Measurements from ENCODE around the gene AATK. TPM values are rescaled to one million over a fixed set of nuclear protein-coding genes. Genes with fewer than 3 reads are reported as not detected.

AATK gene
- polyA plus RNA-seq, 2 of the 4 experiments (the other 2 are of a cell fraction) = 0.26 to 0.37 TPM

DNA sequence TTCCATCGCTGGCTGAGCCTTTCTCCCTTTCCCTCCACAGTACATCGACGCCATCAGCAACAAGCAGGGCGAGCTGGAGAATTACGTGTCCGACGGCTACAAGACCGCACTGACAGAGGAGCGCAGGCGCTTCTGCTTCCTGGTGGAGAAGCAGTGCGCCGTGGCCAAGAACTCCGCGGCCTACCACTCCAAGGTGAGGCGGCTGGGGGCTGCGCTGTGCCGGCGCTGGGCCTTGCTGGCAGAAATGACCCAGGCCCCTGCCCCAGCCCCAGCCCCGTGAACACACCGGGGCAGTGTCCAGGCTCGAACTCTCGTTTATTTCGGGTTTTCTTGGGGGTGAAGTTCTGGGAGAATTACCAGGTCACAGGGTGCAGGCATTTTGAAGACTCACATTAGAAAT is 66.1 kb downstream of the AATK start:
- POLR2A ChIA-PET = no interaction called here
- H3K4me2 ChIP-seq = no peak overlapping the region
- TF ChIP-seq ZC3H11A (IDR thresholded peaks at IDR 0.05) (no peak), MYC (IDR thresholded peaks at IDR 0.05; ENCODE audit: borderline replicate concordance, low read length) (no peak), RNF2 (IDR thresholded peaks at IDR 0.05; ENCODE audit: borderline replicate concordance, low read depth) (no peak), EHF (CRISPR knock-in tag; IDR thresholded peaks at IDR 0.05) (no peak), NPAS2 (CRISPR knock-in tag; IDR thresholded peaks at IDR 0.05; ENCODE audit: borderline replicate concordance) (no peak), JUN (IDR thresholded peaks at IDR 0.05) (no peak), HEYL (CRISPR knock-in tag; IDR thresholded peaks at IDR 0.05) (no peak), RFX5 (IDR thresholded peaks at IDR 0.05) (no peak), CBX8 (IDR thresholded peaks at IDR 0.05) (no peak), NFE2L2 (conservative IDR thresholded peaks at IDR 0.05; ENCODE audit: low read length) (no peak), KDM1A (IDR thresholded peaks at IDR 0.05; ENCODE audit: low read depth) (no peak), HOXB5 (CRISPR knock-in tag; IDR thresholded peaks at IDR 0.05) (no peak)
- TF ChIP-seq, protein P1, sequence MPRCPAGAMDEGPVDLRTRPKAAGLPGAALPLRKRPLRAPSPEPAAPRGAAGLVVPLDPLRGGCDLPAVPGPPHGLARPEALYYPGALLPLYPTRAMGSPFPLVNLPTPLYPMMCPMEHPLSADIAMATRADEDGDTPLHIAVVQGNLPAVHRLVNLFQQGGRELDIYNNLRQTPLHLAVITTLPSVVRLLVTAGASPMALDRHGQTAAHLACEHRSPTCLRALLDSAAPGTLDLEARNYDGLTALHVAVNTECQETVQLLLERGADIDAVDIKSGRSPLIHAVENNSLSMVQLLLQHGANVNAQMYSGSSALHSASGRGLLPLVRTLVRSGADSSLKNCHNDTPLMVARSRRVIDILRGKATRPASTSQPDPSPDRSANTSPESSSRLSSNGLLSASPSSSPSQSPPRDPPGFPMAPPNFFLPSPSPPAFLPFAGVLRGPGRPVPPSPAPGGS (IDR thresholded peaks at IDR 0.05) = no peak
- TF ChIP-seq, protein P2, sequence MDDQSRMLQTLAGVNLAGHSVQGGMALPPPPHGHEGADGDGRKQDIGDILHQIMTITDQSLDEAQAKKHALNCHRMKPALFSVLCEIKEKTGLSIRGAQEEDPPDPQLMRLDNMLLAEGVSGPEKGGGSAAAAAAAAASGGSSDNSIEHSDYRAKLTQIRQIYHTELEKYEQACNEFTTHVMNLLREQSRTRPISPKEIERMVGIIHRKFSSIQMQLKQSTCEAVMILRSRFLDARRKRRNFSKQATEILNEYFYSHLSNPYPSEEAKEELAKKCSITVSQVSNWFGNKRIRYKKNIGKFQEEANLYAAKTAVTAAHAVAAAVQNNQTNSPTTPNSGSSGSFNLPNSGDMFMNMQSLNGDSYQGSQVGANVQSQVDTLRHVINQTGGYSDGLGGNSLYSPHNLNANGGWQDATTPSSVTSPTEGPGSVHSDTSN (IDR thresholded peaks at IDR 0.05) = no peak
- TF ChIP-seq, protein P3, sequence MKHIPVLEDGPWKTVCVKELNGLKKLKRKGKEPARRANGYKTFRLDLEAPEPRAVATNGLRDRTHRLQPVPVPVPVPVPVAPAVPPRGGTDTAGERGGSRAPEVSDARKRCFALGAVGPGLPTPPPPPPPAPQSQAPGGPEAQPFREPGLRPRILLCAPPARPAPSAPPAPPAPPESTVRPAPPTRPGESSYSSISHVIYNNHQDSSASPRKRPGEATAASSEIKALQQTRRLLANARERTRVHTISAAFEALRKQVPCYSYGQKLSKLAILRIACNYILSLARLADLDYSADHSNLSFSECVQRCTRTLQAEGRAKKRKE (CRISPR knock-in tag; IDR thresholded peaks at IDR 0.05; ENCODE audit: low read depth) = no peak
- TF ChIP-seq, protein P4, sequence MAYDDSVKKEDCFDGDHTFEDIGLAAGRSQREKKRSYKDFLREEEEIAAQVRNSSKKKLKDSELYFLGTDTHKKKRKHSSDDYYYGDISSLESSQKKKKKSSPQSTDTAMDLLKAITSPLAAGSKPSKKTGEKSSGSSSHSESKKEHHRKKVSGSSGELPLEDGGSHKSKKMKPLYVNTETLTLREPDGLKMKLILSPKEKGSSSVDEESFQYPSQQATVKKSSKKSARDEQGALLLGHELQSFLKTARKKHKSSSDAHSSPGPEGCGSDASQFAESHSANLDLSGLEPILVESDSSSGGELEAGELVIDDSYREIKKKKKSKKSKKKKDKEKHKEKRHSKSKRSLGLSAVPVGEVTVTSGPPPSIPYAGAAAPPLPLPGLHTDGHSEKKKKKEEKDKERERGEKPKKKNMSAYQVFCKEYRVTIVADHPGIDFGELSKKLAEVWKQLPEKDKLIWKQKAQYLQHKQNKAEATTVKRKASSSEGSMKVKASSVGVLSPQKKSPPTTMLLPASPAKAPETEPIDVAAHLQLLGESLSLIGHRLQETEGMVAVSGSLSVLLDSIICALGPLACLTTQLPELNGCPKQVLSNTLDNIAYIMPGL (CRISPR knock-in tag; IDR thresholded peaks at IDR 0.05; ENCODE audit: borderline replicate concordance) = no peak
- no peaks in the 10 kb centered on the region for H3K9me3 ChIP-seq
- no peak overlapping the region for H3K4me3 ChIP-seq
- DNase-seq (ENCODE audit: low read depth in 1 of 2, low spot score in 1 of 2) = no peak
- no peak for ATAC-seq
- peaks cover 43% of the 10 kb centered on the region for H3K4me1 ChIP-seq
- CTCF ChIA-PET = interaction anchor here (1.0 to 17.4 kb wide), 6 partner anchors 14 to 87 kb away, joined by 3 to 880 read pairs (median 44); partner anchors contain the start of gene BAIAP2
- no peak for FAIRE-seq
- no peak overlapping the region for H3K27ac ChIP-seq
- 89% methylated on average over 23 of the region's 23 CpGs for WGBS (ENCODE audit: missing lambda C conversion rate)

DNA sequence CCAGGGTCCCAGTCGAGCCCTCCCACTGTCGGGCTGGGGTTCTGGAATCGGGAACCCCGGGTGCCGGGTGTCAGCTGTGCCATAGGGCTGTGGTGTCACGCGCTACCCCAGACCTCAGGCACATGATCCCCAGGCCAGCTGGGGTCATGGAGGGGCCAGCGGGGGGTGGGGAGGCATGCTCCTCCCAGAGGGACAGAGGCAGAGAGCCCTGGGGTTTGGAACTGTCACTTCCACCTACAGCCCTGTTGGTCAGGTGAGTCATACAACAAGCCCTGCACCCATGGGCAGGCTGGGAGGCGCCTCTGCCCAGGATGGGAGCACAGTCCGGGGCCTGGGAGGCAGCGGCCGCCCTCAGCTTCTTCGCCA is 68.1 kb downstream of the AATK start:
- TF ChIP-seq, protein P5, sequence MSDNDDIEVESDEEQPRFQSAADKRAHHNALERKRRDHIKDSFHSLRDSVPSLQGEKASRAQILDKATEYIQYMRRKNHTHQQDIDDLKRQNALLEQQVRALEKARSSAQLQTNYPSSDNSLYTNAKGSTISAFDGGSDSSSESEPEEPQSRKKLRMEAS (IDR thresholded peaks at IDR 0.05) = 0 out of 2 replicates have a peak, but pooled peaks have one; percentile 14
- no peak for TF ChIP-seq CEBPB (IDR thresholded peaks at IDR 0.05)
- TF ChIP-seq, protein P6, sequence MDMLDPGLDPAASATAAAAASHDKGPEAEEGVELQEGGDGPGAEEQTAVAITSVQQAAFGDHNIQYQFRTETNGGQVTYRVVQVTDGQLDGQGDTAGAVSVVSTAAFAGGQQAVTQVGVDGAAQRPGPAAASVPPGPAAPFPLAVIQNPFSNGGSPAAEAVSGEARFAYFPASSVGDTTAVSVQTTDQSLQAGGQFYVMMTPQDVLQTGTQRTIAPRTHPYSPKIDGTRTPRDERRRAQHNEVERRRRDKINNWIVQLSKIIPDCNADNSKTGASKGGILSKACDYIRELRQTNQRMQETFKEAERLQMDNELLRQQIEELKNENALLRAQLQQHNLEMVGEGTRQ (IDR thresholded peaks at IDR 0.05) = 0 out of 2 replicates have a peak, but pooled peaks have one; percentile 38
- no peak for TF ChIP-seq ESRRA (IDR thresholded peaks at IDR 0.05; ENCODE audit: borderline replicate concordance, low read length)
- no peak for TF ChIP-seq ZC3H11A (IDR thresholded peaks at IDR 0.05)
- no peak for TF ChIP-seq FOSL2 (IDR thresholded peaks at IDR 0.05)
- TF ChIP-seq FOSL2 (CRISPR knock-in tag; IDR thresholded peaks at IDR 0.05) = peak; percentile 52
- TF ChIP-seq NPAS2 (CRISPR knock-in tag; IDR thresholded peaks at IDR 0.05; ENCODE audit: borderline replicate concordance) = no peak
- peak; percentile 66 for TF ChIP-seq RARB (CRISPR knock-in tag; IDR thresholded peaks at IDR 0.05)
- peak overlapping the region; percentile 83 for H3K4me2 ChIP-seq
- DNase-seq (ENCODE audit: low read depth in 1 of 2, low spot score in 1 of 2) = peak; percentile 50 to 59
- no peak for FAIRE-seq
- no peaks in the 10 kb centered on the region for H3K9me3 ChIP-seq
- ChIA-PET POLR2A (interaction anchor here (0.7 kb wide), 1 partner anchor 141 kb away, joined by 3 read pairs; the partner anchor contains the start of genes NDUFAF8 and TEPSIN), CTCF (interaction anchor here (0.6 to 17.4 kb wide), 43 partner anchors 8 to 949 kb away, joined by 3 to 880 read pairs (median 5); partner anchors contain the start of gene BAIAP2)
- peak; percentile 4 to 8; a peak in 3 of 6 replicates for ATAC-seq
- peaks cover 62% of the 10 kb centered on the region for H3K4me1 ChIP-seq
- peak overlapping the region; percentile 87 to 92 for H3K27ac ChIP-seq
- peak overlapping the region; percentile 25; the same call in 2 of the 3 replicates for H3K4me3 ChIP-seq
- 60% methylated on average over 9 of the region's 13 CpGs for WGBS (ENCODE audit: missing lambda C conversion rate)

Data from A549 (cell line).